CD14-positive monocyte (primary cell): ENCODE data around the gene LAMTOR3. TPM values are rescaled to one million over a fixed set of nuclear protein-coding genes. Genes with fewer than 3 reads are reported as not detected.
A peak's percentile ranks its signal among the peaks of the same experiment; 100 is the strongest.

Source experiments
- DNase-seq, 3 donors: peaks; one replicate each; pipeline ENCODE4 v3.0.0-alpha.2; 2011 to 2022
- H2AFZ ChIP-seq: 2 replicates; pipeline ENCODE4 v1.6.0; 2012; ENCODE audit warnings: mild to moderate bottlenecking, low read depth, low read length, inconsistent platforms; ENCODE audit not compliant: insufficient read depth, poor library complexity, severe bottlenecking
- H3K27ac ChIP-seq, 2 donors: 1 replicate in 1 of 2; 2 replicates in 1 of 2; pipeline ENCODE4 v1.5.1; 2012 to 2013; ENCODE audit warnings: low read length in 2 of 2, control low read depth in 1 of 2, inconsistent platforms in 1 of 2, low read depth in 1 of 2, mild to moderate bottlenecking in 1 of 2
- H3K27me3 ChIP-seq, 2 donors: one replicate each; pipeline versions ENCODE4 v1.6.0 to v1.6.1; 2011 to 2013; ENCODE audit warnings: low read length in 2 of 2; ENCODE audit not compliant: control insufficient read depth in 2 of 2, insufficient read depth in 2 of 2
- H3K36me3 ChIP-seq, 2 donors: replicated peaks in 1 of 2; 1 replicate in 1 of 2; 2 replicates in 1 of 2; pipeline versions ENCODE4 v1.5.1 to v1.6.1; 2012 to 2013; ENCODE audit warnings: low read length in 2 of 2, control low read depth in 1 of 2, inconsistent platforms in 1 of 2, mild to moderate bottlenecking in 1 of 2; ENCODE audit not compliant: insufficient read depth in 2 of 2, control insufficient read depth in 1 of 2
- H3K4me1 ChIP-seq, 2 donors: 1 replicate in 1 of 2; 2 replicates in 1 of 2; pipeline versions ENCODE4 v1.5.1 to v1.6.1; 2012 to 2013; ENCODE audit warnings: low read length in 2 of 2, control low read depth in 1 of 2, inconsistent platforms in 1 of 2, mild to moderate bottlenecking in 1 of 2, moderate library complexity in 1 of 2; ENCODE audit not compliant: insufficient read depth in 2 of 2, control insufficient read depth in 1 of 2
- H3K4me2 ChIP-seq: replicated peaks from 2 replicates; pipeline ENCODE3; 2012; ENCODE audit warnings: low read length, moderate library complexity, mild to moderate bottlenecking; ENCODE audit not compliant: poor library complexity, severe bottlenecking; ENCODE audit errors: extremely low read depth
- H3K4me3 ChIP-seq, 3 experiments: fragments of 200-600 bp in 1 of 3; sonication (generic) in 1 of 3; replicated peaks in 1 of 3; 1 replicate in 2 of 3; 2 replicates in 1 of 3; pipeline ENCODE4 v1.5.1; 2011 to 2013; ENCODE audit warnings: low read length in 3 of 3, mild to moderate bottlenecking in 3 of 3, control low read depth in 2 of 3, low read depth in 2 of 3, inconsistent platforms in 1 of 3, moderate library complexity in 1 of 3
- H3K79me2 ChIP-seq: 2 replicates; pipeline ENCODE4 v1.6.0; 2012; ENCODE audit warnings: mild to moderate bottlenecking, control low read depth, inconsistent platforms, low read length, moderate library complexity; ENCODE audit not compliant: insufficient read depth
- H3K9ac ChIP-seq: 2 replicates; pipeline ENCODE4 v1.6.0; 2017; ENCODE audit warnings: low read length, mild to moderate bottlenecking; ENCODE audit not compliant: insufficient read depth, poor library complexity, severe bottlenecking
- H3K9me3 ChIP-seq, 2 donors: replicated peaks in 1 of 2; 1 replicate in 1 of 2; 2 replicates in 1 of 2; pipeline versions ENCODE4 v1.5.1 to v1.6.1; 2012 to 2013; ENCODE audit warnings: low read length in 2 of 2, control low read depth in 1 of 2; ENCODE audit not compliant: control insufficient read depth in 1 of 2, insufficient read depth in 1 of 2
- H4K20me1 ChIP-seq: 2 replicates; pipeline ENCODE4 v1.6.0; 2012; ENCODE audit warnings: mild to moderate bottlenecking, low read length, control low read depth, moderate library complexity; ENCODE audit not compliant: insufficient read depth
- H3K27ac Mint-ChIP-seq, 7 donors: one replicate each; pipeline ENCODE4 v1.8.0; 2020; ENCODE audit warnings: mild to moderate bottlenecking in 7 of 7, mixed read lengths in 7 of 7, moderate library complexity in 6 of 7, inconsistent platforms in 2 of 7
- H3K27me3 Mint-ChIP-seq, 3 donors: one replicate each; pipeline ENCODE4 v1.8.0; 2021 to 2022; ENCODE audit warnings: low read depth in 3 of 3, mild to moderate bottlenecking in 3 of 3, mixed read lengths in 3 of 3, moderate library complexity in 3 of 3, inconsistent platforms in 1 of 3
- H3K36me3 Mint-ChIP-seq, 2 donors: one replicate each; pipeline ENCODE4 v1.8.0; 2020; ENCODE audit warnings: mixed read lengths in 2 of 2, inconsistent platforms in 1 of 2, mild to moderate bottlenecking in 1 of 2
- H3K4me1 Mint-ChIP-seq: one replicate; pipeline ENCODE4 v1.8.0; 2020; ENCODE audit warnings: mild to moderate bottlenecking, mixed read lengths
- H3K4me3 Mint-ChIP-seq, 2 donors: one replicate each; pipeline ENCODE4 v1.8.0; 2020; ENCODE audit warnings: mild to moderate bottlenecking in 2 of 2, mixed read lengths in 2 of 2, moderate library complexity in 1 of 2
- H3K9me3 Mint-ChIP-seq, 7 donors: one replicate each; pipeline ENCODE4 v1.8.0; 2020 to 2022; ENCODE audit warnings: mixed read lengths in 7 of 7, mild to moderate bottlenecking in 6 of 7, moderate library complexity in 6 of 7, inconsistent platforms in 2 of 7
- WGBS: methylation state at CpG from one replicate; pipeline ENCODE4 v1.1.5; 2013; ENCODE audit warnings: missing lambda C conversion rate; ENCODE audit not compliant: insufficient coverage; 5-methylcytosine and 5-hydroxymethylcytosine counted together
- intact Hi-C, 2 donors: fragments of 100-400 bp; cut with micrococcal nuclease; formaldehyde crosslinking; loops; one replicate each; pipeline versions ENCODE4 v1.15.0 to v1.15.1; 2023
- polyA plus RNA-seq, 3 donors: library from polyadenylated mRNA; depleted of rRNA in 1 of 3; unstranded in 2 of 3; stranded (reverse) in 1 of 3; fragments of 300-500 nt in 2 of 3; fragments of >200 nt in 1 of 3; fragmentation: Illumina TruSeq in 2 of 3; gene quantifications; 1 replicate in 2 of 3; 2 replicates in 1 of 3; pipeline ENCODE4 v1.2.3, GENCODE V29; 2012 to 2021
- TF ChIP-seq, protein P1 (sequence below): fragments of 200-600 bp; IDR thresholded peaks from one replicate; pipeline ENCODE4 v1.8.0; 2022; ENCODE audit warnings: antibody characterized with exemption, mild to moderate bottlenecking

LAMTOR3 gene
- polyA plus RNA-seq, 3 donors: 19.9 to 83.3 (median 62.5) TPM

DNA sequence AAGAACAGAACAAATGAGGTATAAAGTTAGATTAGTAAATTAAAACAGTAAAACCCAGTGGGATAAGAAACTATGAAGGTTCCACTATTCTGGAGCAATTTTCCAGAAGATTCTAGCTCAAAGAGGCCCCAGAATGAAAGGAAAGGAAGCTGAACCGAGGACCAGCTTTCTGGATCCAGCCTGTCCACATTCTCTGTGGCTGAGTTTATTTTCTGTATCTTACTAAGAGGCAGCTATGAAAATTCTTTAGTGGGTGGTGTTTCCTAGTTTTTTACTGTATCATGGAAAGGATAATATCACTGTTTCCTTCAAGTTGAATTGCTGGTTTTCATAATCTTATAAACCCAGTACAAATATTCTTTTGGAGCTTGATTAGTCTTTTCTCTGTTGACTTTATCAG lies 65.8 kb downstream of the LAMTOR3 start:
- Histone ChIP-seq H2AFZ (no peak overlapping the region), H4K20me1 (peaks cover 100% of the 10 kb centered on the region), H3K36me3 (peaks cover 3 to 38% of the 10 kb centered on the region in 2 donors), H3K4me1 (peaks cover 30 to 53% of the 10 kb centered on the region in 2 donors), H3K9me3 (no peaks in the 10 kb centered on the region), H3K79me2 (peaks cover 100% of the 10 kb centered on the region), H3K4me3 (no peak overlapping the region), H3K9ac (no peak overlapping the region), H3K27ac (peak overlapping the region in 1 of 2 donors; percentile 61), H3K4me2 (peak overlapping the region; percentile 19), H3K27me3 (no peaks in the 10 kb centered on the region)
- peaks cover 56% of the 10 kb centered on the region for H3K4me1 Mint-ChIP-seq
- no peak overlapping the region for H3K4me3 Mint-ChIP-seq
- peak overlapping the region in 5 of 7 donors; percentile 39 to 82 (median 55) for H3K27ac Mint-ChIP-seq
- H3K27me3 Mint-ChIP-seq: no peaks in the 10 kb centered on the region
- DNase-seq: no peak
- TF ChIP-seq, protein P1, sequence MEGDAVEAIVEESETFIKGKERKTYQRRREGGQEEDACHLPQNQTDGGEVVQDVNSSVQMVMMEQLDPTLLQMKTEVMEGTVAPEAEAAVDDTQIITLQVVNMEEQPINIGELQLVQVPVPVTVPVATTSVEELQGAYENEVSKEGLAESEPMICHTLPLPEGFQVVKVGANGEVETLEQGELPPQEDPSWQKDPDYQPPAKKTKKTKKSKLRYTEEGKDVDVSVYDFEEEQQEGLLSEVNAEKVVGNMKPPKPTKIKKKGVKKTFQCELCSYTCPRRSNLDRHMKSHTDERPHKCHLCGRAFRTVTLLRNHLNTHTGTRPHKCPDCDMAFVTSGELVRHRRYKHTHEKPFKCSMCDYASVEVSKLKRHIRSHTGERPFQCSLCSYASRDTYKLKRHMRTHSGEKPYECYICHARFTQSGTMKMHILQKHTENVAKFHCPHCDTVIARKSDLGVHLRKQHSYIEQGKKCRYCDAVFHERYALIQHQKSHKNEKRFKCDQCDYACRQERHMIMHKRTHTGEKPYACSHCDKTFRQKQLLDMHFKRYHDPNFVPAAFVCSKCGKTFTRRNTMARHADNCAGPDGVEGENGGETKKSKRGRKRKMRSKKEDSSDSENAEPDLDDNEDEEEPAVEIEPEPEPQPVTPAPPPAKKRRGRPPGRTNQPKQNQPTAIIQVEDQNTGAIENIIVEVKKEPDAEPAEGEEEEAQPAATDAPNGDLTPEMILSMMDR: no peak
- H3K36me3 Mint-ChIP-seq: peaks cover 21 to 31% of the 10 kb centered on the region in 2 donors
- intact Hi-C loops: no loop called here
- 80% methylated on average over 1 of the region's 1 CpG for WGBS
- H3K9me3 Mint-ChIP-seq: no peaks in the 10 kb centered on the region

Other genes with a start within 250 kb of the LAMTOR3 start
- not detected for gene C4orf54, start 236.6 kb downstream of the LAMTOR3 start, polyA plus RNA-seq
- gene DAPP1, start 77.6 kb downstream of the LAMTOR3 start, polyA plus RNA-seq: 100 to 1,000 TPM in 1 of 3 donors, 10 to 100 TPM in 2; 63.1 to 125 (median 87.2) TPM
- 10 to 100 TPM; 15.6 to 21.4 (median 21.4) TPM for gene DNAJB14, start 52.2 kb upstream of the LAMTOR3 start, polyA plus RNA-seq
- gene H2AZ1, start 55.8 kb upstream of the LAMTOR3 start, polyA plus RNA-seq: 100 to 1,000 TPM; 208 to 450 (median 416) TPM